OCI-LY3 (cell line): ENCODE measurements around the gene ALOXE3.

Experiments used
- CTCF ChIP-seq: fragments of 200-600, 300-600 bp; sonication (generic); IDR thresholded peaks from 2 replicates; pipeline ENCODE4 v1.5.1; 2014; ENCODE audit warnings: antibody characterized with exemption, low read length, low read depth
- EZH2phosphoT487 ChIP-seq: fragments of 200-600 bp; shearing (Covaris generic); IDR thresholded peaks from 2 replicates; pipeline ENCODE4 v1.6.1; 2018; ENCODE audit warnings: antibody characterized with exemption, mixed run types, low read depth

GRCh38 chr17:8153525-8153956 is 35.2 kb upstream of the ALOXE3 start:
- no peak for TF ChIP-seq CTCF
- no peak for TF ChIP-seq EZH2phosphoT487
